ENCODE data around the gene GPR132.

The GPR132 gene

DNA sequence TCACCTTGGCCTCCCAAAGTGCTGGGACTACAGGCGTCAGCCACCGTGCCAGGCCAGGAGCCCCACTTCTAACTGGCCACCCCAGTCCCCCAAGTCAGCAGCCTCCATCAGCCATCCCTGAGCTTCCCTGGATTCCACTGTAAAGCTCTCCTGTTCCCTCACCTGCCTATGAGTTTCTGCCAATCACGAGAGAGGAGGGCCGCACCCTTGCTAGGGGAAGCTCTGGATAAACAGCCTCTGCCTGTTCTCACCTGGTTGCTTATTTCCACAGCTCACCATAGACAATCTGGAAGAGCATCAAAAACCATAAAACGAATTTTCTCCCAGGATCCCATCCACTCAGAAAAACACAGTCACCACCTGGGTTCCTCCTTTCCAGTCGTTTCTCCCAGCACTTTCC is 49.3 kb downstream of the GPR132 start:
- peak; percentile 9 for DNase-seq

DNA sequence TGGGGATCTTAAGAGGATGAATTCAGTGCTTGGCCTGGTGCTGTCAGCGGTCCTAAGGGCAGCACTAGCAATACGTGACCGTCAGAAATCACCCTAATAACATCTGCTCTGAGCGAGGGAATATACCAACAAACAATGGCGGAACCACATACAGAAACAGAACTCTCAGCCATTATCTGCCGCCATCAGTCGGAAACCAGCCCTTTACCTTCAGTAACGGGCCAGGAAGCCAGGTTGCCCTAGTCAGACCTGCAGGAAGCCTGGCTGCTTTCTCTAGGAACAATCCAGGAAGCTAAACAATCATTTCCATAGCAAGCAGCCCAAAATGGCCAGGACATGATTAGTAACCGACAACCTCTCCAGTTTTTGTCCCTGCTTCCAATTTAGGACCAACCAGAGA is 50.0 kb downstream of the GPR132 start:
- no peak for DNase-seq

DNA sequence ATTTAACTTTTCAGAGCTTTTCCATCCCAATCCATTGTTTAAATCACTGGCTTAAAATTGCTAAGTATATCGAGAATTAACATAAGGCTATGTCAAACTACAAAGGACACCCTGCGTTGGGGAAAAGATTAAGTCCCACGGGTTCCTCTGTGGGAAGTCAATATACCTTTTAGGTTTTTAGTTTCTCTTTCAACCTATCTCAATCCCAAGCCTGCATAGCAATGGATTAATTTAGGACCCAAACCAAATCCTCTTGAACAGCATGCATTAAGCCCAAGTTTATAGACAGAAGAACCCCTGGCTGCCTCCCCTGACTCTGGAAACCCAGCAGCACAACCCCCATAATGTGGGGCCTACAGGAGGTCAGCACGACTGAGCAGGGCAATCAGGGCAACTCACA is 50.6 kb downstream of the GPR132 start:
- DNase-seq, result no peak

DNA sequence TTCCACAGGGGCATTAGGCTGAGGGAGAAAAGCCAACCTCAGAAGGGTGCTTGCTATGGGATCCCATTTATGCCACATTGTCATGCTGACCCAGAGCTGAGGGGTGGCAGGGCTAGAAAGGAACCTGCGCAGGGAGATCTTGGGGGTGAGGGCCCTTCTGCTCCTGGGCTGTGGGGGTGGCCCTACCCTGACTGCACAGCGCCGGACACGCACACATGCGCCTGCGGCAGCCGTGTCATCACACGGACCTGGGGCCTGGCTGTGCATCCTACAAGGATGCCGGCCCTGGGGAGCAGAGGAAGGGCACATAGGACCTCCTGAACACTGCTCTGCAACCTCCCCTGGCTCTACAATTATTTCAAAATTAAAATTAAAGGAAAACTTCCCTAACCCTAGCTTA is 51.2 kb downstream of the GPR132 start:
- no peak for DNase-seq

DNA sequence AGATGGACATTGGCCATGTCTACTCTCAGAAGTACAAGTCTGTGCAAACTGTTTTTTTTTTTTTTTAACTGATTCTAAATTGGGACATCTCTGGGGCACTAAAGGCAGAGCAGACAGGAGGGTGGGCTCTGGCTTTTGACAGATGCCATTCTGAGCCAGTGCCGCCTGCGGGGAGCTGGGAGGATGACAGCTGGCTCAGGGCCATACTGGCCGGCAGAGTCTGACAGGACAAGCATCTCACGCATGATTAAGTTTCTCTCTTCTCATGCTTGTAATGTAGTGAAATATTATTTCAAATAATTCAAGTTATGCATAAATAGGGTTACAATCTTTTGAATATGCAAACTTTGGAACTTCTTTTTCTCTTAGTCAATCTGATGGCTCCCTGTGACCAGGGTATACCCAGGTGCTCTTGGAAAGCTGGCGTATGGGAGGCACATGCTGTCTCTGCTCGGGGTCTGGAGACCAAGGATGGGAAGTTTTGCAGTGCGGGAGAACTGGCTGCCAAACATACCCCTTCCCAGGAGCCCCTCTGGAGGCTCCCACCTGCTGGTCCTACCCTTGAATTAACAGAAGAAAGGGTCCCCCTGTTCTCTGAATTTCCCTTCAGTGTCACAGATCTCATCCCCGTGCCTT is 52.0 kb downstream of the GPR132 start:
- peak; percentile 11 for DNase-seq

DNA sequence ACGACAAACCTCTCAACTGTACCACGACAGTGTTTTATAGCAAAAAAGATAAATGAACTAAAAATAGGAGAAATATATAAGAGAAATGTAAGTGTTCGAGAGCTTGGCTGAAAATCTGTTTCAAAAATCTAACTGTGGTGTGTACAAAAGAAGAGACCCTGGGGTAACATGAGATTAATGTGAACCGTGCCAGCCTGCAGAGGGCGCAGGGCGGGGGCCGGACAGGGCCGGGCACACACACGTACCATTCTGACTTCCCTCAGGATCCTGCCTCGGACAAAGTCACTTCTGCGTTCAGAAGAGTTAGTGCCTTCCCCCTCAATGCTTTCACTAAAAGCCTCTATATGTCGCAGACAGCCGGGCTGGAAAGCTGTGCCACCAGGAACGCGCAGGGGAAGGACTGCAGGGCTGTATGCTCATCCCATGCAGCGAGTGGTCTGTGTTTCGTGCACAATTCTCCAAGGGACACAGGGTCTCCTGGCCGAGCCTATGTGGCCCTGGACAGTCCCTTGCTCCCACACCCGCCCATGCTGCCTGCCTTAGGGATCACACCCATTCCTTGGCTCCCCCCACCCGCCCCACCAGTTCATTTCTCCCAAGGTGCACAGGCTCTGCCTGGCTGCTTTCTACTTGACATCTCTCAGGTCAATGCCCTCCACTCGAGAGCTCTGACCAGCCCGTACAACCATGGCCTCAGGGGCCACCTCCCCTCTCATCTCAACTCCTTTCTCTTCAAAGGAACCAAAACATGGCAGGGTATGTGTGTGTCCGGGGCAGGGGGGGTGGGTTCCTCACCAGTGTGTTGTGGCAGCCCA is 52.9 kb downstream of the GPR132 start:
- DNase-seq, result no peak

DNA sequence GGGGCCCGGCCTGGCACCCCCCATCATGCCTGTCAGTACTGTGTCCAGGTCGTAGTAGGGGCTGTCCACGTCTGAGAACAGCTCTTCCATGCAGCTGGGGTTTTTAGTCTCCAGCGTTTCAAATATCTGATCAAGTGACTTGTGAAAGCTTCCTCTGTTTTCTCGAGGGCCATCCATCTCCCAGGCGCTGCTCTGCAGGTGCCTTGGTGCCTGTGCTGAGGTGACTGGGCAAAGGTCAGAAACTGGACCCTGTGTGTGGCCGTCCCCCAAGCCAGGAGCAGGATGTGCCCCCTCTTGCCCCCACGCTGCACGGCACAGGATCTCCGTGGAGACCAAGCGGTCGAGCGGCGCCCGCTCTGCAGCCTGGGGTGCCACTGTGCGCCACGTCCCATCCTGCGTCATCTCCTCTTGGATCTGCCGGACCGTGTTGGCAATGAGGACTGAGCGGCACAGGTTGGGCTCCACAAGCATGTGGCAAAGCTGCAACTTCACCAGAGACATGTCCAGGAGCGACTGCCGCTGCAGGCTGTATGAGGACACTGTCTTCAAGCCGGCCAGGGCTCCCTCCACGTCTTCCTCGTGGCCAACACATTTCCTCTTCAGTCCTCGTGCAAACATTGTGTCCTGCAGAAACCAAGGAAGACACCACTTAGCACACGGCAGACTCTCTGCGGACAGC is 53.8 kb downstream of the GPR132 start:
- DNase-seq, result no peak

DNA sequence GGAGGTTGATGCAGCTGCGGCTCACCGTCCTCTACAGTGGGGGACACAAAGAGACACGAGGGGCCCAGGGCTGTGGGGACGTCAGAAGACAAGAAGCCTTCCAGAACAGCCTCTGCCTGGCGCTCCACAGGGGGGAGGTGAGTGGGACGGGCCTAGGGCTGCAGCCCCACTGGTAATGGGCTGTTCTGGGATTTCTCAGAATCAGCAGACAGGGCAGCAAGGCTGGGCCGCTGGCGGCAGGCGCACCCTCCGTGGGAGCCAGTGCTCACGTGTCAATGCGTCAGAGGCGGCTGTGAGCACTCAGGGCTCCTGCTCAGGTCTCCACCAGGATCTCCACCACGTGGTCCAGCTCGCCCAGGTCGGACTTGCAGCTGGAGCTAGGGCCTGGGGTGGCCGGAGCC is 54.3 kb downstream of the GPR132 start:
- no peak for DNase-seq

DNA sequence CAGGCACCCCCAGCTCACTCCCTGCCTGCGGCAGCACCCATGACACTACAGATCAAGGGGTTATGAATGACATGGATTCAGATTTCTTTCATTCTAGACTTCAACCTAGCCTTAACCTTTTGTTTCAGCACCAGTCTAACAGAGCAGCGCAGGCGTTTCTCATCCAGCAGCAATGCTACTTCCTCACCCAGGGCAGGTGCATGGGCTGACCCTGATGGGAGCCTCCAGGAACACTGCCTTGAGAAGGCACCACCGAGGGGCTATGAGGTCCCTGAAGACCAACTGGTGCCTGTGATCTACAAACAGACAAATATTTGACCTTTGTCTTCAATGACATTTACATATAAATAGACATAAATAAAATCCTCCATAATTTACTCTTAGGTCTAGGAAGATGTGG is 55.1 kb downstream of the GPR132 start:
- no peak for DNase-seq

DNA sequence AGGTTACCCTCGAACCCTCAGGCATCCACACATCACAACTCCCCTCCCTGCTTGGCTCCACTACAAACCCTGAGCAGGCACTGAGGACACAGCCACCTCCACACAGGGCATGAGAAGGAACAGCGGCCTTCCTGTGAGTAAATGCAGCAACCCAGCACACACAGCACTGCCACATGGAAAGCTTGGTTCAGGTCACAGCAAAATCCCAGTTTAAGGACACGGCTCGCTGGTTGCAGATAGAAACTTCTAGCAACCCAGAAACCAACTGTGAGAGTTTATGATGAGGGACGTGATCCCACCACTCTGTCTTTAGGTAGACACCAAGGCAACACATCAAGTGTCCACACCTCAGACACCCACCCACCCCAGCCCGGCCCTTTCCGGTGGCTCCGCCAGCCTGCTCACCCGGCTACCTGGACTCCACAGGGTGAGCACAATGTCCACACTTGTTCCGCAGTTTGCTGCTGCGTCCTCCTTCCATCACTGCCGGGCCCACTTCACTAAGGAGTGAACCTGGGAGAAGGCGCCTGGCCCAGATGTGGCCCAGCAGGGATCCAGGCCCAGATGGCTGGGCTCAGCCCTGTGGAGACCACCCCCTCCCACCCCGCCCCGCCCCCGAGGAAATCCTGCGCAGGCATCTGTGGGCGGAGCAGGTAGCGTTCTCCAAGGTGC is 57.5 kb downstream of the GPR132 start:
- DNase-seq, result no peak

DNA sequence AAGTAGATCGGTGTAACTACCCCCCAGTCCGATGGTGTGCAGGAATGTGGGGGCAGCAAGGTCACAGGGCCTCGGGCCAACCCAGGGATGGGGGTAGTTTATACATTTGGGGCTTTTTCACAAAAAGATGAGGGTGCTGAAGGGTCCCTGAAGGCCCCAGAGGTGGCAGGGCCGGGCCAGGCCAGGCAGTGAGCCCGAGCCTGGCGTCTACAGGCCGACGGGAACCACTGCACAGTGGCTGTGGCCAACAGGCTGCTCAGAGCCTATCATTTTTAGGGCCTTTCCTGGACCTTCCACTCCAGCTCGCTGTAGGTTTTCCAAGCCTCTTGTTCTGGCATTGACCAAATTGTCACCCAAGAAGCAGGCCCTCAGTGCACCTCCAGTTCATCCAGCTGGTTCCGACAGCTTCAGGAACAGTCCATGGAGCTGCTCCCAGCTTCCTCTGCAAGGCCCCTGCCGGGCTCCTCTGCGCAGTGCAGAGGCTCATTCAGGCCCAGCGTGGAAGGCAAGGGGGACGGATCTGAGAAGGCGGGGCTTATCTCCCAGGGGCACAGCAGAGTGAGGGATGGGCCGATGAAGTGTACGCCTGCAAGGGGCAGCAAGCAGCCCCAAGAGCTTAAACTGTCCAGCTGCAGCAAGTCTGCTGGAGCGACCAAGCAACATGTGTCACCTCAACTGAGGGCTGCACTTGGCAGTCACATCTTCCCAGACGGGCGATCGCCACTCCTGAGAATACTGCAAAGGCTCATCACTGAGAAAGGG is 58.2 kb downstream of the GPR132 start:
- no peak for DNase-seq

DNA sequence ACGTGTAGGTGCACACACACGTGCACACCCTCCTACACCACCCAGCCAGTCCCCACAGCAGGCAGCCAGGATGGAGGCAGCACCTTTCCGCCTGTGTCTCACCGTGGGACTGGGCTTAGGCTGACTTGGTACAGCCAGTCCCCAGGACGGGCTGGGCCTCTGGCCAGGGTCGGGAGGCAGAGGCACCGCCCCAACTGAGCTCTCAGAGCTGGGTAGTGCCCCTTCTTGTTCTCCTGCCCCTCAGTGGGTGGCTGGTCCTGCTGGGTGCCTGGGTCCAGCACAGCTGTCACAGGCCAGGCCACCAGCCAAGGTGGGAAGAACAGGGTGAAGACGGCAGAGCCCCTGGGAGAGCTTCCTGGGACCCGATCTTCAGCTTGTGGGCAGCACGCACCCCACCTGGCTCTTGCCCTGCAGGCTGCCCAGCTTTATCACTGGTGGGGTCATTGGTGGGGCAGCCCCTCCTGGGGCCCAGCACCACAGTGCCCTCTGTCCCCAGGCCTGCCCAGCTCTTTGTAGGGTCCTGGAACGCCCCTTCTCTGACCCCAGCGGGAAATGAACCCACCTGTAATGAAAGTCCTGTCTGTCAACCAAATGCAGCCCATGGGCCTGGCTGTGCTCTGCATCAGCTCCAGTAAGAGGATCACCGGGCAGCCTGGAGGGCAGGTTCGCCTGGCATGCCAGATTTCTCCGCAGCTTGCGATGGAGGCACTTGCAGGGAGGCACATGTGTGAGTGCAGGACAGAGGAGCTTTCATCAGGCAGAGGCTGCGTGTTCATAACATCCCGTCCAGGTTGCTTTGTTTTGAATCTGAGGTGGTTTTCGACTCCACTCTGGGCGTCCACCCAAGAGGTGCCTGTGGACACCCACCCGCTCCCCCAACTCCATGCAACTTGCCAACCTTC is 59.0 kb downstream of the GPR132 start:
- DNase-seq, result no peak

DNA sequence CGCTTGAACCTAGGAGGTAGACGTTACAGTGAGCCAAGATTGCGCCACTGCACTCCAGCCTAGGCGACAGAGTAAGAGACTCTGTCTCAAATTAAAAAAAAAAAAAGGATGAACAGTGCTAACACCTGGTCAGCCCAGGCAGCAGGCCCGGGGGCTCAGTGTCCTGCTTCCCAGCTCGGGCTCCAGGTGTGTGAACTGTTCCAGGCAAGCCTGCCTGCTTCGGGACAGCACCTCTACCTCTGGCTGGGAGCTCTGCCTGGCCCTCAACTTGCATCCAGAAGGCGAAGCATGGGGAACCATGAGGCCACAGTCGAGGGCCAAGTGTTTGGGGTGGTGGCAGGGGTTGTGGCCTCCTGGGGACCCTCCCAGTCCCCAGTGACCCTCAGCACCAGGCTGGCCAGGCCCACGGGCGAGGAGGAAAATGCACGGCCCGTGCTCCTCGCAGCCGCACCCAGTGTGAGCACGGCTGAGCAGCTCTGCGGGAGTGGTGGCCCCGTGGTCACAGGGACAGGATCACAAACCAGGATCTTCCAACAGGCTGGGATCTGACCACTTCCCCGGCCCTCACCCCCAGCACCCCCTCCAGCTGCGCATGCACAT is 59.8 kb downstream of the GPR132 start:
- no peak for DNase-seq
